Esophagus muscularis mucosa (tissue), 4 donors: Measurements from ENCODE around the gene LRRC73.

Experiments used
- EP300 ChIP-seq: sonication (generic); formaldehyde crosslinking; IDR thresholded peaks from one replicate; pipeline ENCODE4 v1.6.1; 2017; ENCODE audit warnings: antibody characterized with exemption
- POLR2A ChIP-seq: fragments of 450-650 bp; IDR thresholded peaks from one replicate; pipeline ENCODE4 v1.6.1; 2017; ENCODE audit warnings: antibody characterized with exemption, moderate library complexity, mild to moderate bottlenecking, low read depth
- POLR2AphosphoS5 ChIP-seq, 2 donors: sonication (generic); formaldehyde crosslinking; IDR thresholded peaks; one replicate each; pipeline ENCODE4 v1.6.1; 2017; ENCODE audit warnings: antibody characterized with exemption in 2 of 2
- TF ChIP-seq, protein P1 (sequence below), 3 experiments: fragments of 200-600 bp in 2 of 3; fragments of 450-650 bp in 1 of 3; sonication (generic) in 2 of 3; IDR thresholded peaks; one replicate each; pipeline ENCODE4 v1.5.1; 2017 to 2019; ENCODE audit warnings: antibody characterized with exemption in 3 of 3, mild to moderate bottlenecking in 2 of 3, moderate library complexity in 1 of 3

DNA sequence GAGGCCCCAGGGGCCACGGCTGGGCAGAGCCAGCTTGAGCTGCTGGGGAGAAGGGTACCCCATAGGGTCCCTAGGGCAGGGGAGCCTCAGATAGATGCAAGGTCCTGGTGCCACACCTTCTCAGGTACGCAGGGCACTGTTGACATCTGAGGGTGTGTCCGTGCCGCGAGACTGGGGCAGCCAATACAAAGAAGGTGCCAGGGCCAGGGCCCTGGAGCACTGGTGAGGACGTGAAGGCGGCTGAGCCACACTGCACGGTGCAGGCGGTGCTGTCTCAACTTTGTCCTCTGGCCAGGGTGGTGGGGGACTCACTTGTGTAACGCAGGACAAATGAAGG, 649 bp upstream of the LRRC73 start:
- no peak for TF ChIP-seq POLR2A
- TF ChIP-seq, protein P1, sequence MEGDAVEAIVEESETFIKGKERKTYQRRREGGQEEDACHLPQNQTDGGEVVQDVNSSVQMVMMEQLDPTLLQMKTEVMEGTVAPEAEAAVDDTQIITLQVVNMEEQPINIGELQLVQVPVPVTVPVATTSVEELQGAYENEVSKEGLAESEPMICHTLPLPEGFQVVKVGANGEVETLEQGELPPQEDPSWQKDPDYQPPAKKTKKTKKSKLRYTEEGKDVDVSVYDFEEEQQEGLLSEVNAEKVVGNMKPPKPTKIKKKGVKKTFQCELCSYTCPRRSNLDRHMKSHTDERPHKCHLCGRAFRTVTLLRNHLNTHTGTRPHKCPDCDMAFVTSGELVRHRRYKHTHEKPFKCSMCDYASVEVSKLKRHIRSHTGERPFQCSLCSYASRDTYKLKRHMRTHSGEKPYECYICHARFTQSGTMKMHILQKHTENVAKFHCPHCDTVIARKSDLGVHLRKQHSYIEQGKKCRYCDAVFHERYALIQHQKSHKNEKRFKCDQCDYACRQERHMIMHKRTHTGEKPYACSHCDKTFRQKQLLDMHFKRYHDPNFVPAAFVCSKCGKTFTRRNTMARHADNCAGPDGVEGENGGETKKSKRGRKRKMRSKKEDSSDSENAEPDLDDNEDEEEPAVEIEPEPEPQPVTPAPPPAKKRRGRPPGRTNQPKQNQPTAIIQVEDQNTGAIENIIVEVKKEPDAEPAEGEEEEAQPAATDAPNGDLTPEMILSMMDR (IDR thresholded peaks at IDR 0.05), result no peak
- TF ChIP-seq POLR2AphosphoS5 (IDR thresholded peaks at IDR 0.05), result no peak
- TF ChIP-seq EP300, result no peak
